GM12801 (cell line): ENCODE results near the gene TGIF1.

Source experiments
- CTCF ChIP-seq: IDR thresholded peaks from one replicate; pipeline ENCODE4 v1.5.1; 2011; ENCODE audit warnings: control low read depth; ENCODE audit not compliant: insufficient read length; ENCODE audit errors: extremely low read depth

TGIF1 gene

GRCh38 chr18:3409811-3410210, 40.2 kb upstream of the TGIF1 start:
- no peak for TF ChIP-seq CTCF

GRCh38 chr18:3410273-3410672, 39.7 kb upstream of the TGIF1 start:
- no peak for TF ChIP-seq CTCF

GRCh38 chr18:3411327-3411726, 38.6 kb upstream of the TGIF1 start:
- no peak for TF ChIP-seq CTCF

- no peak for TF ChIP-seq CTCF
Measured at GRCh38 chr18:3411854-3412268, 38.1 kb upstream of the TGIF1 start.

- TF ChIP-seq CTCF = no peak
Measured at GRCh38 chr18:3415110-3415509, 34.9 kb upstream of the TGIF1 start.

- no peak for TF ChIP-seq CTCF
Measured at GRCh38 chr18:3418083-3418482, 31.9 kb upstream of the TGIF1 start.

- no peak for TF ChIP-seq CTCF
Measured at GRCh38 chr18:3420919-3421279, 29.1 kb upstream of the TGIF1 start.

- TF ChIP-seq CTCF = no peak
Measured at GRCh38 chr18:3422905-3423304, 27.1 kb upstream of the TGIF1 start.
